GM23338 (cell line): ENCODE data around the gene TRIO. TPM values are rescaled to one million over a fixed set of nuclear protein-coding genes. Genes with fewer than 3 reads are reported as not detected.

Experiments
- ATAC-seq: fragments of 200-7000 bp; cut with Tn5 transposase; 3 replicates; pipeline ENCODE4 v1.9.1; 2020
- DNase-seq: peaks from one replicate; pipeline ENCODE4 v3.0.0-alpha.2; 2015; ENCODE audit warnings: low spot score
- H2AFZ ChIP-seq: fragments of 200-600 bp; sonication (generic); 2 replicates; pipeline ENCODE4 v1.8.0; 2016; ENCODE audit warnings: antibody characterized with exemption, mild to moderate bottlenecking, moderate library complexity
- H3F3A ChIP-seq: fragments of 200-600 bp; sonication (generic); replicated peaks from 2 replicates; pipeline ENCODE4 v1.8.0; 2017; ENCODE audit warnings: antibody characterized with exemption, mixed run types, low read depth
- H3K27ac ChIP-seq: fragments of 200-600 bp; sonication (generic); 2 replicates; pipeline ENCODE4 v1.6.1; 2016; ENCODE audit warnings: low read depth
- H3K27me3 ChIP-seq: fragments of 200-600 bp; sonication (generic); 2 replicates; pipeline ENCODE4 v1.8.0; 2016; ENCODE audit warnings: mild to moderate bottlenecking, mixed run types, moderate library complexity; ENCODE audit not compliant: insufficient read depth
- H3K36me3 ChIP-seq: fragments of 200-600 bp; sonication (generic); 2 replicates; pipeline ENCODE4 v1.8.0; 2016; ENCODE audit warnings: mild to moderate bottlenecking; ENCODE audit not compliant: insufficient read depth
- H3K4me1 ChIP-seq: fragments of 200-600 bp; sonication (generic); 2 replicates; pipeline ENCODE4 v1.8.0; 2016; ENCODE audit warnings: mild to moderate bottlenecking, moderate library complexity; ENCODE audit not compliant: insufficient read depth
- H3K4me2 ChIP-seq: fragments of 200-600 bp; sonication (generic); 2 replicates; pipeline ENCODE4 v1.7.1; 2017; ENCODE audit warnings: mixed run types
- H3K4me3 ChIP-seq: fragments of 200-600 bp; sonication (generic); 2 replicates; pipeline ENCODE4 v1.6.1; 2016; ENCODE audit warnings: mixed run types
- H3K79me2 ChIP-seq: fragments of 200-600 bp; sonication (generic); replicated peaks from 2 replicates; pipeline ENCODE4 v1.8.0; 2017; ENCODE audit warnings: mild to moderate bottlenecking; ENCODE audit not compliant: insufficient read depth
- H3K9me2 ChIP-seq: fragments of 200-600 bp; sonication (generic); 2 replicates; pipeline ENCODE4 v1.8.0; 2017; ENCODE audit not compliant: insufficient read depth
- H4K20me1 ChIP-seq: fragments of 200-600 bp; sonication (generic); replicated peaks from 2 replicates; pipeline ENCODE4 v1.8.0; 2017; ENCODE audit warnings: mild to moderate bottlenecking; ENCODE audit not compliant: insufficient read depth
- H3K27ac Mint-ChIP-seq: 2 replicates; pipeline ENCODE4 v1.8.0; 2020; ENCODE audit warnings: inconsistent platforms, mild to moderate bottlenecking, moderate library complexity, mixed read lengths
- H3K27me3 Mint-ChIP-seq: 3 replicates; pipeline ENCODE4 v1.8.0; 2022; ENCODE audit warnings: low read depth, mild to moderate bottlenecking, moderate library complexity, mixed read lengths, inconsistent platforms; ENCODE audit not compliant: insufficient read depth, poor library complexity
- H3K36me3 Mint-ChIP-seq: 3 replicates; pipeline ENCODE4 v1.8.0; 2021; ENCODE audit warnings: low read depth, mild to moderate bottlenecking, inconsistent platforms, moderate library complexity, mixed read lengths
- H3K4me1 Mint-ChIP-seq: 3 replicates; pipeline ENCODE4 v1.8.0; 2020; ENCODE audit warnings: mild to moderate bottlenecking, inconsistent platforms, mixed read lengths
- H3K4me3 Mint-ChIP-seq: 3 replicates; pipeline ENCODE4 v1.8.0; 2021; ENCODE audit warnings: moderate library complexity, mild to moderate bottlenecking, inconsistent platforms, mixed read lengths
- H3K9me3 Mint-ChIP-seq: 3 replicates; pipeline ENCODE4 v1.8.0; 2020; ENCODE audit warnings: moderate library complexity, mild to moderate bottlenecking, inconsistent platforms, mixed read lengths
- CREB1 ChIP-seq: fragments of 250-450 bp; sonication (Bioruptor Pico); IDR thresholded peaks from 2 replicates; pipeline ENCODE4 v1.5.0; 2020; ENCODE audit warnings: low read depth, mild to moderate bottlenecking, moderate library complexity
- EZH2 ChIP-seq: fragments of 200-600 bp; sonication (generic); IDR thresholded peaks from one replicate; pipeline ENCODE4 v1.8.0; 2017; ENCODE audit warnings: antibody characterized with exemption, mild to moderate bottlenecking, low read depth; ENCODE audit not compliant: unreplicated experiment
- EZH2phosphoT487 ChIP-seq: fragments of 200-600 bp; sonication (generic); IDR thresholded peaks from one replicate; pipeline ENCODE4 v1.8.1; 2018; ENCODE audit warnings: antibody characterized with exemption; ENCODE audit not compliant: unreplicated experiment
- JUNB ChIP-seq: IDR thresholded peaks from one replicate; pipeline ENCODE4 v1.6.1; 2016; ENCODE audit warnings: antibody characterized with exemption; ENCODE audit not compliant: unreplicated experiment
- NANOG ChIP-seq: IDR thresholded peaks from 2 replicates; pipeline ENCODE4 v1.6.1; 2016; ENCODE audit warnings: antibody characterized with exemption, borderline replicate concordance
- STAT1 ChIP-seq: IDR thresholded peaks from one replicate; pipeline ENCODE4 v1.6.1; 2016; ENCODE audit warnings: antibody characterized with exemption; ENCODE audit not compliant: unreplicated experiment
- ZNF114 ChIP-seq: fragments of 250-450 bp; sonication (Bioruptor Pico); IDR thresholded peaks from 2 replicates; pipeline ENCODE4 v1.5.0; 2020; ENCODE audit warnings: mild to moderate bottlenecking, moderate library complexity
- ZNF331 ChIP-seq: fragments of 250-450 bp; sonication (Bioruptor Pico); IDR thresholded peaks from 2 replicates; pipeline ENCODE4 v1.5.0; 2020; ENCODE audit warnings: low read depth, mild to moderate bottlenecking, moderate library complexity
- polyA plus RNA-seq: library from polyadenylated mRNA; unstranded; fragments of >200 nt; fragmentation: Nextera tagmentation; extraction: Ambion mirVana; gene quantifications from 2 replicates; pipeline ENCODE4 v1.2.1, GENCODE V29; 2016
- total RNA-seq: library from RNA; depleted of rRNA; stranded (reverse); fragments of >200 nt; shearing (Covaris generic); gene quantifications from 2 replicates; pipeline ENCODE4 v1.2.3, GENCODE V29; 2014
- TF ChIP-seq, protein P1 (sequence below): IDR thresholded peaks from one replicate; pipeline ENCODE4 v1.6.1; 2018; ENCODE audit warnings: antibody characterized with exemption; ENCODE audit not compliant: unreplicated experiment
- TF ChIP-seq, protein P2 (sequence below): fragments of 250-450 bp; sonication (Bioruptor Pico); IDR thresholded peaks from 2 replicates; pipeline ENCODE4 v1.5.0; 2020; ENCODE audit warnings: mild to moderate bottlenecking, moderate library complexity
- TF ChIP-seq, protein P3 (sequence below), 2 experiments: fragments of 200-600 bp in 1 of 2; sonication (generic) in 1 of 2; conservative IDR thresholded peaks; 2 replicates each; pipeline versions ENCODE4 v1.5.1 to v1.6.1; 2016 to 2017; ENCODE audit warnings: antibody characterized with exemption in 2 of 2, low read depth in 2 of 2, mild to moderate bottlenecking in 2 of 2, moderate library complexity in 1 of 2
- TF ChIP-seq, protein P4 (sequence below): IDR thresholded peaks from 2 replicates; pipeline ENCODE4 v1.6.1; 2016; ENCODE audit warnings: antibody characterized with exemption

Gene TRIO
- total and polyA plus RNA-seq, 2 experiments from 2014 or later = 13.8 to 113 TPM

DNA sequence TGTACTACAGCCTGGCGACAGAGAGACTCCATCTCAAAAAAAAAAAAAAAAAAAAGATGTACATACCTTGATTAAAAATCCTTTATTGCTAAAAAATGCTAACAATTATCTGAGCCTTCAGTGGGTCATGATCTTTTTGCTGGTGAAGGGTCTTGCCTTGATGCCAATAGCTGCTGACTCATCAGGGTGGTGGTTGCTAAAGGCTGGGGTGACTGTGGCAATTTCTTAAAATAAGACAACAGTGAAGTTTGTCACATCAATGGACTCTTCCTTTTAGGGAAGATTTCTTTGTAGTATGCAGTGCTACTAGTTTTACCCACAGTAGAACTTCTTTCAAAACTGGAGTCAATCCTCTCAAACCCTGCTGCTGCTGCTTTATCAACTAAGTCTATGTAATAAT is 404.5 kb downstream of the TRIO start:
- peaks cover 5% of the 10 kb centered on the region; the same call in 2 of the 3 replicates for H3K9me3 Mint-ChIP-seq
- TF ChIP-seq EZH2phosphoT487 = no peak
- TF ChIP-seq, protein P1, sequence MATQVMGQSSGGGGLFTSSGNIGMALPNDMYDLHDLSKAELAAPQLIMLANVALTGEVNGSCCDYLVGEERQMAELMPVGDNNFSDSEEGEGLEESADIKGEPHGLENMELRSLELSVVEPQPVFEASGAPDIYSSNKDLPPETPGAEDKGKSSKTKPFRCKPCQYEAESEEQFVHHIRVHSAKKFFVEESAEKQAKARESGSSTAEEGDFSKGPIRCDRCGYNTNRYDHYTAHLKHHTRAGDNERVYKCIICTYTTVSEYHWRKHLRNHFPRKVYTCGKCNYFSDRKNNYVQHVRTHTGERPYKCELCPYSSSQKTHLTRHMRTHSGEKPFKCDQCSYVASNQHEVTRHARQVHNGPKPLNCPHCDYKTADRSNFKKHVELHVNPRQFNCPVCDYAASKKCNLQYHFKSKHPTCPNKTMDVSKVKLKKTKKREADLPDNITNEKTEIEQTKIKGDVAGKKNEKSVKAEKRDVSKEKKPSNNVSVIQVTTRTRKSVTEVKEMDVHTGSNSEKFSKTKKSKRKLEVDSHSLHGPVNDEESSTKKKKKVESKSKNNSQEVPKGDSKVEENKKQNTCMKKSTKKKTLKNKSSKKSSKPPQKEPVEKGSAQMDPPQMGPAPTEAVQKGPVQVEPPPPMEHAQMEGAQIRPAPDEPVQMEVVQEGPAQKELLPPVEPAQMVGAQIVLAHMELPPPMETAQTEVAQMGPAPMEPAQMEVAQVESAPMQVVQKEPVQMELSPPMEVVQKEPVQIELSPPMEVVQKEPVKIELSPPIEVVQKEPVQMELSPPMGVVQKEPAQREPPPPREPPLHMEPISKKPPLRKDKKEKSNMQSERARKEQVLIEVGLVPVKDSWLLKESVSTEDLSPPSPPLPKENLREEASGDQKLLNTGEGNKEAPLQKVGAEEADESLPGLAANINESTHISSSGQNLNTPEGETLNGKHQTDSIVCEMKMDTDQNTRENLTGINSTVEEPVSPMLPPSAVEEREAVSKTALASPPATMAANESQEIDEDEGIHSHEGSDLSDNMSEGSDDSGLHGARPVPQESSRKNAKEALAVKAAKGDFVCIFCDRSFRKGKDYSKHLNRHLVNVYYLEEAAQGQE = no peak
- no peak for TF ChIP-seq ZNF114 (CRISPR knock-in tag)
- no peak for TF ChIP-seq NANOG
- no peak for TF ChIP-seq CREB1 (CRISPR knock-in tag)
- no peak for TF ChIP-seq STAT1
- TF ChIP-seq, protein P2, sequence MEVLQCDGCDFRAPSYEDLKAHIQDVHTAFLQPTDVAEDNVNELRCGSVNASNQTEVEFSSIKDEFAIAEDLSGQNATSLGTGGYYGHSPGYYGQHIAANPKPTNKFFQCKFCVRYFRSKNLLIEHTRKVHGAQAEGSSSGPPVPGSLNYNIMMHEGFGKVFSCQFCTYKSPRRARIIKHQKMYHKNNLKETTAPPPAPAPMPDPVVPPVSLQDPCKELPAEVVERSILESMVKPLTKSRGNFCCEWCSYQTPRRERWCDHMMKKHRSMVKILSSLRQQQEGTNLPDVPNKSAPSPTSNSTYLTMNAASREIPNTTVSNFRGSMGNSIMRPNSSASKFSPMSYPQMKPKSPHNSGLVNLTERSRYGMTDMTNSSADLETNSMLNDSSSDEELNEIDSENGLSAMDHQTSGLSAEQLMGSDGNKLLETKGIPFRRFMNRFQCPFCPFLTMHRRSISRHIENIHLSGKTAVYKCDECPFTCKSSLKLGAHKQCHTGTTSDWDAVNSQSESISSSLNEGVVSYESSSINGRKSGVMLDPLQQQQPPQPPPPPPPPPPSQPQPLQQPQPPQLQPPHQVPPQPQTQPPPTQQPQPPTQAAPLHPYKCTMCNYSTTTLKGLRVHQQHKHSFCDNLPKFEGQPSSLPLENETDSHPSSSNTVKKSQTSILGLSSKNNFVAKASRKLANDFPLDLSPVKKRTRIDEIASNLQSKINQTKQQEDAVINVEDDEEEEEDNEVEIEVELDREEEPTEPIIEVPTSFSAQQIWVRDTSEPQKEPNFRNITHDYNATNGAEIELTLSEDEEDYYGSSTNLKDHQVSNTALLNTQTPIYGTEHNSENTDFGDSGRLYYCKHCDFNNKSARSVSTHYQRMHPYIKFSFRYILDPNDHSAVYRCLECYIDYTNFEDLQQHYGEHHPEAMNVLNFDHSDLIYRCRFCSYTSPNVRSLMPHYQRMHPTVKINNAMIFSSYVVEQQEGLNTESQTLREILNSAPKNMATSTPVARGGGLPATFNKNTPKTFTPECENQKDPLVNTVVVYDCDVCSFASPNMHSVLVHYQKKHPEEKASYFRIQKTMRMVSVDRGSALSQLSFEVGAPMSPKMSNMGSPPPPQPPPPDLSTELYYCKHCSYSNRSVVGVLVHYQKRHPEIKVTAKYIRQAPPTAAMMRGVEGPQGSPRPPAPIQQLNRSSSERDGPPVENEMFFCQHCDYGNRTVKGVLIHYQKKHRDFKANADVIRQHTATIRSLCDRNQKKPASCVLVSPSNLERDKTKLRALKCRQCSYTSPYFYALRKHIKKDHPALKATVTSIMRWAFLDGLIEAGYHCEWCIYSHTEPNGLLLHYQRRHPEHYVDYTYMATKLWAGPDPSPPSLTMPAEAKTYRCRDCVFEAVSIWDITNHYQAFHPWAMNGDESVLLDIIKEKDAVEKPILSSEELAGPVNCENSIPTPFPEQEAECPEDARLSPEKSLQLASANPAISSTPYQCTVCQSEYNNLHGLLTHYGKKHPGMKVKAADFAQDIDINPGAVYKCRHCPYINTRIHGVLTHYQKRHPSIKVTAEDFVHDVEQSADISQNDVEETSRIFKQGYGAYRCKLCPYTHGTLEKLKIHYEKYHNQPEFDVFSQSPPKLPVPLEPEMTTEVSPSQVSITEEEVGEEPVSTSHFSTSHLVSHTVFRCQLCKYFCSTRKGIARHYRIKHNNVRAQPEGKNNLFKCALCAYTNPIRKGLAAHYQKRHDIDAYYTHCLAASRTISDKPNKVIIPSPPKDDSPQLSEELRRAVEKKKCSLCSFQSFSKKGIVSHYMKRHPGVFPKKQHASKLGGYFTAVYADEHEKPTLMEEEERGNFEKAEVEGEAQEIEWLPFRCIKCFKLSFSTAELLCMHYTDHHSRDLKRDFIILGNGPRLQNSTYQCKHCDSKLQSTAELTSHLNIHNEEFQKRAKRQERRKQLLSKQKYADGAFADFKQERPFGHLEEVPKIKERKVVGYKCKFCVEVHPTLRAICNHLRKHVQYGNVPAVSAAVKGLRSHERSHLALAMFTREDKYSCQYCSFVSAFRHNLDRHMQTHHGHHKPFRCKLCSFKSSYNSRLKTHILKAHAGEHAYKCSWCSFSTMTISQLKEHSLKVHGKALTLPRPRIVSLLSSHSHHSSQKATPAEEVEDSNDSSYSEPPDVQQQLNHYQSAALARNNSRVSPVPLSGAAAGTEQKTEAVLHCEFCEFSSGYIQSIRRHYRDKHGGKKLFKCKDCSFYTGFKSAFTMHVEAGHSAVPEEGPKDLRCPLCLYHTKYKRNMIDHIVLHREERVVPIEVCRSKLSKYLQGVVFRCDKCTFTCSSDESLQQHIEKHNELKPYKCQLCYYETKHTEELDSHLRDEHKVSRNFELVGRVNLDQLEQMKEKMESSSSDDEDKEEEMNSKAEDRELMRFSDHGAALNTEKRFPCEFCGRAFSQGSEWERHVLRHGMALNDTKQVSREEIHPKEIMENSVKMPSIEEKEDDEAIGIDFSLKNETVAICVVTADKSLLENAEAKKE (CRISPR knock-in tag) = no peak
- no peak for TF ChIP-seq ZNF331
- TF ChIP-seq, protein P3, sequence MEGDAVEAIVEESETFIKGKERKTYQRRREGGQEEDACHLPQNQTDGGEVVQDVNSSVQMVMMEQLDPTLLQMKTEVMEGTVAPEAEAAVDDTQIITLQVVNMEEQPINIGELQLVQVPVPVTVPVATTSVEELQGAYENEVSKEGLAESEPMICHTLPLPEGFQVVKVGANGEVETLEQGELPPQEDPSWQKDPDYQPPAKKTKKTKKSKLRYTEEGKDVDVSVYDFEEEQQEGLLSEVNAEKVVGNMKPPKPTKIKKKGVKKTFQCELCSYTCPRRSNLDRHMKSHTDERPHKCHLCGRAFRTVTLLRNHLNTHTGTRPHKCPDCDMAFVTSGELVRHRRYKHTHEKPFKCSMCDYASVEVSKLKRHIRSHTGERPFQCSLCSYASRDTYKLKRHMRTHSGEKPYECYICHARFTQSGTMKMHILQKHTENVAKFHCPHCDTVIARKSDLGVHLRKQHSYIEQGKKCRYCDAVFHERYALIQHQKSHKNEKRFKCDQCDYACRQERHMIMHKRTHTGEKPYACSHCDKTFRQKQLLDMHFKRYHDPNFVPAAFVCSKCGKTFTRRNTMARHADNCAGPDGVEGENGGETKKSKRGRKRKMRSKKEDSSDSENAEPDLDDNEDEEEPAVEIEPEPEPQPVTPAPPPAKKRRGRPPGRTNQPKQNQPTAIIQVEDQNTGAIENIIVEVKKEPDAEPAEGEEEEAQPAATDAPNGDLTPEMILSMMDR (conservative IDR thresholded peaks at IDR 0.05; ENCODE audit: low read depth in 2 of 2) = no peak
- TF ChIP-seq, protein P4, sequence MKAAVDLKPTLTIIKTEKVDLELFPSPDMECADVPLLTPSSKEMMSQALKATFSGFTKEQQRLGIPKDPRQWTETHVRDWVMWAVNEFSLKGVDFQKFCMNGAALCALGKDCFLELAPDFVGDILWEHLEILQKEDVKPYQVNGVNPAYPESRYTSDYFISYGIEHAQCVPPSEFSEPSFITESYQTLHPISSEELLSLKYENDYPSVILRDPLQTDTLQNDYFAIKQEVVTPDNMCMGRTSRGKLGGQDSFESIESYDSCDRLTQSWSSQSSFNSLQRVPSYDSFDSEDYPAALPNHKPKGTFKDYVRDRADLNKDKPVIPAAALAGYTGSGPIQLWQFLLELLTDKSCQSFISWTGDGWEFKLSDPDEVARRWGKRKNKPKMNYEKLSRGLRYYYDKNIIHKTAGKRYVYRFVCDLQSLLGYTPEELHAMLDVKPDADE = no peak
- no peak for TF ChIP-seq EZH2
- no peak for TF ChIP-seq JUNB
- no peaks in the 10 kb centered on the region for H3K36me3 Mint-ChIP-seq
- no peaks in the 10 kb centered on the region for H4K20me1 ChIP-seq
- no peak overlapping the region for H3K27ac ChIP-seq
- DNase-seq (no peak), ATAC-seq (no peak)
- no peaks in the 10 kb centered on the region for H3K27me3 ChIP-seq
- no peak overlapping the region for H3K4me3 Mint-ChIP-seq
- peaks cover 3% of the 10 kb centered on the region; the same call in 1 of the 2 replicates for H3K9me2 ChIP-seq
- peaks cover 1% of the 10 kb centered on the region for H3K27me3 Mint-ChIP-seq
- H3F3A ChIP-seq = no peaks in the 10 kb centered on the region
- no peak overlapping the region for H3K4me2 ChIP-seq
- no peak overlapping the region for H3K27ac Mint-ChIP-seq
- H3K4me3 ChIP-seq = no peak overlapping the region
- no peaks in the 10 kb centered on the region for H3K36me3 ChIP-seq
- H3K4me1 ChIP-seq = no peaks in the 10 kb centered on the region
- H2AFZ ChIP-seq = no peak overlapping the region
- no peaks in the 10 kb centered on the region for H3K79me2 ChIP-seq
- no peaks in the 10 kb centered on the region for H3K4me1 Mint-ChIP-seq
